ENCODE measurements around the gene RAX2. TPM values are rescaled to one million over a fixed set of nuclear protein-coding genes. Genes with fewer than 3 reads are reported as not detected.

The RAX2 gene
- total and polyA plus RNA-seq, 2 of the 13 experiments (the other 11 are each of a cell fraction or from before 2014, with no cell fraction given): not detected

DNA sequence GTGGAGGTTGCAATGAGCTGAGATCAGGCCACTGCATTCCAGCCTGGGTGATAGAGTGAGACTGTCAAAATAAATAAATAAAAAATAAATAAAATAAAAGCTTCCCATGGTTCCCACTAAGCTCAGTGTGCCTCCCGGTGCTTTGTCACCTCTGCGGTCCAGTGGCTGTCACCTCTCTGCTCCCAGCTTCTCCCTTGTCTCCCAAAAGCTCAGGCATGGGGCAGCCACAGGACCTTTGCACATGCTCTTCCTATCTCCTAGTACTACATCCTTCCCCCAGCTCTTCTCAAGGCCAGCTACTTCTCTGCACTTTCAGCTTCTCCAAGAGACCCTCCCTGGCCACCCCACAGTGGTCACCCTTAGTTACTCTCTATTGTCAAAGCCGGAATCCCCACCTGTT is 21.8 kb upstream of the RAX2 start:
- POLR2A ChIA-PET: no interaction called here

More for the DNA sequence above, 21.8 kb upstream of the RAX2 start:
- H3K27ac ChIP-seq (ENCODE audit: extremely low read length, insufficient read depth, low read length): no peak overlapping the region
- no peak overlapping the region for H3K4me2 ChIP-seq (ENCODE audit: low read depth, low read length)
- FAIRE-seq (no peak), DNase-seq (ENCODE audit: low spot score) (no peak), ATAC-seq (no peak)
- H2AFZ ChIP-seq (ENCODE audit: low read length): no peak overlapping the region
- intact Hi-C loops (cut with micrococcal nuclease; ENCODE audit: unreplicated experiment): no loop called here
- H3K4me3 ChIP-seq (replicated peaks in 1 of 3; ENCODE audit: insufficient read depth in 1 of 3, low read depth in 2 of 3, low read length in 3 of 3): no peak overlapping the region
- no peak for TF ChIP-seq ZNF20 (CRISPR knock-in tag; IDR thresholded peaks at IDR 0.05)
- TF ChIP-seq, protein P1, sequence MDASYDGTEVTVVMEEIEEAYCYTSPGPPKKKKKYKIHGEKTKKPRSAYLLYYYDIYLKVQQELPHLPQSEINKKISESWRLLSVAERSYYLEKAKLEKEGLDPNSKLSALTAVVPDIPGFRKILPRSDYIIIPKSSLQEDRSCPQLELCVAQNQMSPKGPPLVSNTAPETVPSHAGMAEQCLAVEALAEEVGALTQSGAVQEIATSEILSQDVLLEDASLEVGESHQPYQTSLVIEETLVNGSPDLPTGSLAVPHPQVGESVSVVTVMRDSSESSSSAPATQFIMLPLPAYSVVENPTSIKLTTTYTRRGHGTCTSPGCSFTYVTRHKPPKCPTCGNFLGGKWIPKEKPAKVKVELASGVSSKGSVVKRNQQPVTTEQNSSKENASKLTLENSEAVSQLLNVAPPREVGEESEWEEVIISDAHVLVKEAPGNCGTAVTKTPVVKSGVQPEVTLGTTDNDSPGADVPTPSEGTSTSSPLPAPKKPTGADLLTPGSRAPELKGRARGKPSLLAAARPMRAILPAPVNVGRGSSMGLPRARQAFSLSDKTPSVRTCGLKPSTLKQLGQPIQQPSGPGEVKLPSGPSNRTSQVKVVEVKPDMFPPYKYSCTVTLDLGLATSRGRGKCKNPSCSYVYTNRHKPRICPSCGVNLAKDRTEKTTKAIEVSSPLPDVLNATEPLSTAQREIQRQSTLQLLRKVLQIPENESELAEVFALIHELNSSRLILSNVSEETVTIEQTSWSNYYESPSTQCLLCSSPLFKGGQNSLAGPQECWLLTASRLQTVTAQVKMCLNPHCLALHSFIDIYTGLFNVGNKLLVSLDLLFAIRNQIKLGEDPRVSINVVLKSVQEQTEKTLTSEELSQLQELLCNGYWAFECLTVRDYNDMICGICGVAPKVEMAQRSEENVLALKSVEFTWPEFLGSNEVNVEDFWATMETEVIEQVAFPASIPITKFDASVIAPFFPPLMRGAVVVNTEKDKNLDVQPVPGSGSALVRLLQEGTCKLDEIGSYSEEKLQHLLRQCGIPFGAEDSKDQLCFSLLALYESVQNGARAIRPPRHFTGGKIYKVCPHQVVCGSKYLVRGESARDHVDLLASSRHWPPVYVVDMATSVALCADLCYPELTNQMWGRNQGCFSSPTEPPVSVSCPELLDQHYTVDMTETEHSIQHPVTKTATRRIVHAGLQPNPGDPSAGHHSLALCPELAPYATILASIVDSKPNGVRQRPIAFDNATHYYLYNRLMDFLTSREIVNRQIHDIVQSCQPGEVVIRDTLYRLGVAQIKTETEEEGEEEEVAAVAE (CRISPR knock-in tag; IDR thresholded peaks at IDR 0.05; ENCODE audit: borderline replicate concordance): no peak
- TF ChIP-seq ZNF788 (CRISPR knock-in tag; IDR thresholded peaks at IDR 0.05; ENCODE audit: borderline replicate concordance): no peak
- TF ChIP-seq SIX4 (CRISPR knock-in tag; IDR thresholded peaks at IDR 0.05): no peak
- TF ChIP-seq GZF1 (CRISPR knock-in tag; IDR thresholded peaks at IDR 0.05): no peak
- no peak for TF ChIP-seq KDM5A (IDR thresholded peaks at IDR 0.05; ENCODE audit: borderline replicate concordance, low read length)
- no peaks in the 10 kb centered on the region for H4K20me1 ChIP-seq (ENCODE audit: insufficient read depth, low read length)
- no peak overlapping the region for H3K9ac ChIP-seq (ENCODE audit: insufficient read depth, low read depth, low read length)
- H3K36me3 ChIP-seq (replicated peaks in 1 of 2; ENCODE audit: control insufficient read depth in 1 of 2, insufficient read depth in 2 of 2, low read length in 2 of 2): no peaks in the 10 kb centered on the region
- in situ Hi-C loops (cut with HindIII; ENCODE audit: extremely low pct_ligation_motif_present, low pct_unique_long_range_greater_than_20kb): no loop called here
- CTCF ChIA-PET (ENCODE audit: low intra/inter-chr PET ratio, low total read pairs): no interaction called here
- peaks cover 3 to 9% of the 10 kb centered on the region in 2 experiments; a peak in 3 of 5 replicates for H3K27me3 ChIP-seq (ENCODE audit: control insufficient read depth in 1 of 2, insufficient read depth in 2 of 2, low read length in 2 of 2)
- H3K4me1 ChIP-seq (ENCODE audit: insufficient read depth, low read length): no peaks in the 10 kb centered on the region
- H3K9me3 ChIP-seq (ENCODE audit: low read length): no peaks in the 10 kb centered on the region
- BruUV-seq (replicated peaks): no TSS peak
- WGBS (ENCODE audit: low lambda C conversion rate): 77% methylated on average over 3 of the region's 3 CpGs
- H3K79me2 ChIP-seq (ENCODE audit: insufficient read depth, low read length): no peaks in the 10 kb centered on the region
